OCI-LY3 (cell line): ENCODE results near the gene SLC37A1.

Source experiments
- EZH2phosphoT487 ChIP-seq: fragments of 200-600 bp; shearing (Covaris generic); IDR thresholded peaks from 2 replicates; pipeline ENCODE4 v1.6.1; 2018; ENCODE audit warnings: antibody characterized with exemption, mixed run types, low read depth
- TF ChIP-seq, protein P1 (sequence below): fragments of 200-600, 300-600 bp; sonication (generic); IDR thresholded peaks from 2 replicates; pipeline ENCODE4 v1.5.1; 2014; ENCODE audit warnings: antibody characterized with exemption, low read length, low read depth

DNA sequence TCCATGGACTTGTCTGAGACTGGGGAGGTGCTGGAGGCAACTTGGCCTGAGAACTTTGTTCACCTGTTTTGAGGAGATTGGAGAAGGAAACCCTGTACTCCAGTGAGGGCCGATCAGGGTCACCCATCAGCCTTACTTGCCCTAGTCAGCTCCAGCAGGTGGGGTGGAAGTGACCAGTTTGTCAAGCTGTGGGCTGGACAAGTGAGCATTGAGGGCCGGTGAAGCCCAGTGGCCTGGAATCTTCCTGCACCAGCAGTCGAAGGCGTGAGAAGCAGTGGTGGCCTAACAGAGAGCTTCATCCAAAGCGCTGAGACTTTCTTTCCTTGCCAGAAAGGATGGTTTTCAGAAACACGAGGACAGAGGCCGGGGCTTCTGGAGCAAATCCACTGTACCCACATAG lies 9.6 kb downstream of the SLC37A1 start:
- TF ChIP-seq, protein P1, sequence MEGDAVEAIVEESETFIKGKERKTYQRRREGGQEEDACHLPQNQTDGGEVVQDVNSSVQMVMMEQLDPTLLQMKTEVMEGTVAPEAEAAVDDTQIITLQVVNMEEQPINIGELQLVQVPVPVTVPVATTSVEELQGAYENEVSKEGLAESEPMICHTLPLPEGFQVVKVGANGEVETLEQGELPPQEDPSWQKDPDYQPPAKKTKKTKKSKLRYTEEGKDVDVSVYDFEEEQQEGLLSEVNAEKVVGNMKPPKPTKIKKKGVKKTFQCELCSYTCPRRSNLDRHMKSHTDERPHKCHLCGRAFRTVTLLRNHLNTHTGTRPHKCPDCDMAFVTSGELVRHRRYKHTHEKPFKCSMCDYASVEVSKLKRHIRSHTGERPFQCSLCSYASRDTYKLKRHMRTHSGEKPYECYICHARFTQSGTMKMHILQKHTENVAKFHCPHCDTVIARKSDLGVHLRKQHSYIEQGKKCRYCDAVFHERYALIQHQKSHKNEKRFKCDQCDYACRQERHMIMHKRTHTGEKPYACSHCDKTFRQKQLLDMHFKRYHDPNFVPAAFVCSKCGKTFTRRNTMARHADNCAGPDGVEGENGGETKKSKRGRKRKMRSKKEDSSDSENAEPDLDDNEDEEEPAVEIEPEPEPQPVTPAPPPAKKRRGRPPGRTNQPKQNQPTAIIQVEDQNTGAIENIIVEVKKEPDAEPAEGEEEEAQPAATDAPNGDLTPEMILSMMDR, result no peak
- no peak for TF ChIP-seq EZH2phosphoT487
